Loucy (cell line): ENCODE data around the gene MPPED2.

Experiments
- CTCF ChIP-seq: fragments of 200-600 bp; sonication (generic); conservative IDR thresholded peaks from 2 replicates; pipeline ENCODE4 v1.5.1; 2014; ENCODE audit warnings: mild to moderate bottlenecking, antibody characterized with exemption, low read length
- EZH2phosphoT487 ChIP-seq: fragments of 200-600 bp; IDR thresholded peaks from 2 replicates; pipeline ENCODE4 v1.6.1; 2018; ENCODE audit warnings: antibody characterized with exemption, mild to moderate bottlenecking, moderate library complexity, borderline replicate concordance

DNA sequence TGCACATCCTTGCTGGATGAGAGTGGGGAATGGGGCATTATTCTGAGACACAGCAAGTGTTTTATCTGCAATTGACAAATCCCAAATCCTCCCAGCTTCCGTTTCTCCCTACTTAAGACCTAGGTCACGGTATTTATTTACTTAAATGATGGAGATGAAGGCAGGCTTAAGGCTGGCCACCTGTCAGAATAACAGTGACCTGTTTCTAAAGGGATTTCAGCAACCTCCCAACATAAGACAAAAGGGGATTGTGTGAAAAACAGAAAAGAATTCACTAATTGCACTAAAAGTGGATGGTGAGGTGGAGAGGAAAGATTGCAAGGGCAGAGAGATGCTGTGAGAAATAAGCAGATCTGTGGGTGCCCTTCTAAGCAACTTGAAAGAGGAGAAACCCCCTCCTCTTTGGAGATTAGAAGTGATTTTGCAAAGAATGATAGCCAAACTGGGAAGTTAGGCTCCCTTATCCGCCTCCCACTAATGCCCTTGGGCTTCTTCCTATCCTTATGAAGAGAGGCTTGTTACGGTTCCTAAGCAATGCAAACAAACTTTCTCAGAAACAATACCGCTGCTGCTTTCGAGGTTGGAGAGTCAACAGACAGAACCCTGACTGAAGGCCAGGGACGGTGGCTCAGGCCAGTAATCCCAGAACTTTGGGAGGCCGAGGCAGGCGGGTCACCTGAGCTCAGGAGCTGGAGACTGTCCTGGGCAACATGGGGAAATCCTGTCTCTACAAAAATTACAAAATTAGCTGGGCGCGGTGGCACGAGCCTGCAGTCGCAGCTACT is 179.0 kb downstream of the MPPED2 start:
- TF ChIP-seq EZH2phosphoT487 = no peak
- TF ChIP-seq CTCF = no peak
